WTC11 (cell line): ENCODE results near the gene FBH1.

ENCODE experiments used
- CBFB ChIP-seq: sonication (generic); formaldehyde crosslinking; IDR thresholded peaks from 2 replicates; pipeline ENCODE4 v1.8.1; 2022; ENCODE audit warnings: mild to moderate bottlenecking, low read depth, missing genetic modification reagents
- CTCF ChIP-seq: fragments of 200-600 bp; IDR thresholded peaks from 2 replicates; pipeline ENCODE4 v1.8.0; 2022; ENCODE audit warnings: antibody characterized with exemption
- FOXJ3 ChIP-seq: sonication (generic); formaldehyde crosslinking; IDR thresholded peaks from 2 replicates; pipeline ENCODE4 v1.9.0; 2021; ENCODE audit warnings: missing genetic modification reagents, mild to moderate bottlenecking, borderline replicate concordance
- GABPB1 ChIP-seq: sonication (generic); formaldehyde crosslinking; IDR thresholded peaks from 2 replicates; pipeline ENCODE4 v1.8.1; 2023; ENCODE audit warnings: mild to moderate bottlenecking, missing genetic modification reagents
- PRRX2 ChIP-seq: fragments of 250-450 bp; sonication (Bioruptor Pico); IDR thresholded peaks from 2 replicates; pipeline ENCODE4 v1.8.0; 2021; ENCODE audit warnings: mild to moderate bottlenecking
- SMAD3 ChIP-seq: sonication (generic); formaldehyde crosslinking; IDR thresholded peaks from 2 replicates; pipeline ENCODE4 v1.8.0; 2022; ENCODE audit warnings: missing genetic modification reagents, mild to moderate bottlenecking, borderline replicate concordance
- STAT6 ChIP-seq: sonication (generic); formaldehyde crosslinking; conservative IDR thresholded peaks from 2 replicates; pipeline ENCODE4 v1.8.1; 2023; ENCODE audit warnings: mild to moderate bottlenecking, low read depth, missing genetic modification reagents, moderate library complexity
- TCF7 ChIP-seq: sonication (generic); formaldehyde crosslinking; IDR thresholded peaks from 2 replicates; pipeline ENCODE4 v1.8.0; 2022; ENCODE audit warnings: mild to moderate bottlenecking, low read depth, missing genetic modification reagents, moderate library complexity
- USF2 ChIP-seq: sonication (generic); formaldehyde crosslinking; IDR thresholded peaks from 2 replicates; pipeline ENCODE4 v1.8.1; 2023; ENCODE audit warnings: mild to moderate bottlenecking, missing genetic modification reagents, moderate library complexity
- ZNF396 ChIP-seq: fragments of 250-450 bp; sonication (Bioruptor Pico); IDR thresholded peaks from 2 replicates; pipeline ENCODE4 v1.8.0; 2021; ENCODE audit warnings: mild to moderate bottlenecking, moderate library complexity, borderline replicate concordance
- TF ChIP-seq, protein P1 (sequence below): sonication (generic); formaldehyde crosslinking; IDR thresholded peaks from 2 replicates; pipeline ENCODE4 v1.8.1; 2023; ENCODE audit warnings: mild to moderate bottlenecking, missing genetic modification reagents

DNA sequence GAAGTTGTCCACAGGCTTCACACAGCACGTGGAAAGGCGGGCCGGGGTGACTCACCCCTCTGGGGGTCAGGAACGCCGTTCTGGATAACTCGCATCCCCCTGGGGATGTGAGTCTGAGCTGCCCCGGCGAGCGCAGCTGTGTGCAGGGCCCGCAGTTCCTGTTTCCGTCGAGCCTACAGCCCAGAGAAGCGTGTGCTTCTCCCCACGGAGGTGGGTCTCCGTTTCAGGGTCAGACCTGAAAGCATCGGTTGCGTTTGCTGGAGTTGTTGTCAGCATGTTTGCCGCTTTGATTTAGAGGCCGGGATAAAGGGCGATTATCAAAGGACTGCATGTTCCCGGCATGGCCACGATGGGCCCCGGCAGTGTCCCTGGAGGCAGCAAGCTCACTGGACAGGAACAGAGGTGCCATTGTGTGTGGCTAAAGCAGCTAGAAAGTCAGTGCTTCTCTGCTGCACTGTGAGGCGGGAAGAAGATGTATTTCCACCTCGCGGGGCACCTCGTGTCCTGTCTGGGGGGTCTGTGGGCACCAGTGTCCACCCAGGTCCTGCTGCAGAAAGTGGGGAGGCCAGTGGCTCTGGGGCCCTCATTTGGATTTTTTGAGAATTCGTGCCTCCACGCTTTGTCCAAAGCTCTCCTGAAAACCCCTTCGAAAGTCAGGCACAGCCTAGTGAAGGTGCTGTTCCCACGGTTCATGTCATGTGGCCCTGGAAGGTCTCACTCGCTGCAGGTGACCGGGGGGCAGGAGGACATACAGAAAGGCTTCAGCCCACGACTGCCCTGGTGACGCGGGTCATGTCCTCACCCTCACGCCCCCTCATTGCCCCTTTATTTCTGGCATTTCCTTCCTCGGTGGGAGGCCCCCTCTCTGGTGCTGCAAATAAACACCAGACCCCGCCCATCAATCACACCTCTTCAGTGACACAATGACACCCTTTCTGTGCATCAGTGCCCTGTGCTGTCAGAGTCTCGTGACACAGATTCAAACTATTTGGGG, 49.4 kb upstream of the FBH1 start:
- TF ChIP-seq CBFB (CRISPR knock-in tag) (no peak), GABPB1 (CRISPR knock-in tag) (no peak), SMAD3 (CRISPR knock-in tag) (no peak), CTCF (no peak), TCF7 (CRISPR knock-in tag) (no peak), STAT6 (CRISPR knock-in tag) (no peak), USF2 (peak; percentile 44; the same call in 1 of the 2 replicates), PRRX2 (CRISPR knock-in tag) (no peak), ZNF396 (CRISPR knock-in tag) (no peak), FOXJ3 (no peak)
- TF ChIP-seq, protein P1, sequence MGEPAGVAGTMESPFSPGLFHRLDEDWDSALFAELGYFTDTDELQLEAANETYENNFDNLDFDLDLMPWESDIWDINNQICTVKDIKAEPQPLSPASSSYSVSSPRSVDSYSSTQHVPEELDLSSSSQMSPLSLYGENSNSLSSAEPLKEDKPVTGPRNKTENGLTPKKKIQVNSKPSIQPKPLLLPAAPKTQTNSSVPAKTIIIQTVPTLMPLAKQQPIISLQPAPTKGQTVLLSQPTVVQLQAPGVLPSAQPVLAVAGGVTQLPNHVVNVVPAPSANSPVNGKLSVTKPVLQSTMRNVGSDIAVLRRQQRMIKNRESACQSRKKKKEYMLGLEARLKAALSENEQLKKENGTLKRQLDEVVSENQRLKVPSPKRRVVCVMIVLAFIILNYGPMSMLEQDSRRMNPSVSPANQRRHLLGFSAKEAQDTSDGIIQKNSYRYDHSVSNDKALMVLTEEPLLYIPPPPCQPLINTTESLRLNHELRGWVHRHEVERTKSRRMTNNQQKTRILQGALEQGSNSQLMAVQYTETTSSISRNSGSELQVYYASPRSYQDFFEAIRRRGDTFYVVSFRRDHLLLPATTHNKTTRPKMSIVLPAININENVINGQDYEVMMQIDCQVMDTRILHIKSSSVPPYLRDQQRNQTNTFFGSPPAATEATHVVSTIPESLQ (CRISPR knock-in tag) = no peak
